Gastrocnemius medialis (tissue), 4 donors: ENCODE data around the gene DPYSL5.

Experiments
- CTCF ChIP-seq, 5 experiments: fragments of 450-650 bp in 3 of 5; fragments of 200-600 bp in 2 of 5; sonication (generic) in 2 of 5; IDR thresholded peaks in 4 of 5; conservative IDR thresholded peaks in 1 of 5; 1 replicate in 4 of 5; 2 replicates in 1 of 5; pipeline ENCODE4 v1.5.1; 2016 to 2019; ENCODE audit warnings: antibody characterized with exemption in 5 of 5, mild to moderate bottlenecking in 3 of 5, moderate library complexity in 3 of 5
- POLR2A ChIP-seq, 2 donors: fragments of 450-650 bp; IDR thresholded peaks; one replicate each; pipeline ENCODE4 v1.6.1; 2017; ENCODE audit warnings: antibody characterized with exemption in 2 of 2, mild to moderate bottlenecking in 2 of 2, moderate library complexity in 2 of 2

GRCh38 chr2:26910176-26910575 is 62.2 kb downstream of the DPYSL5 start:
- TF ChIP-seq CTCF (IDR thresholded peaks at IDR 0.05 in 4 of 5, conservative IDR thresholded peaks at IDR 0.05 in 1 of 5) (no peak), POLR2A (IDR thresholded peaks at IDR 0.05) (no peak)
